Measurements from ENCODE around the gene POU5F1. TPM values are rescaled to one million over a fixed set of nuclear protein-coding genes. Genes with fewer than 3 reads are reported as not detected.

POU5F1 gene
- total RNA-seq, 1 donor from 2014 or later, result not detected

DNA sequence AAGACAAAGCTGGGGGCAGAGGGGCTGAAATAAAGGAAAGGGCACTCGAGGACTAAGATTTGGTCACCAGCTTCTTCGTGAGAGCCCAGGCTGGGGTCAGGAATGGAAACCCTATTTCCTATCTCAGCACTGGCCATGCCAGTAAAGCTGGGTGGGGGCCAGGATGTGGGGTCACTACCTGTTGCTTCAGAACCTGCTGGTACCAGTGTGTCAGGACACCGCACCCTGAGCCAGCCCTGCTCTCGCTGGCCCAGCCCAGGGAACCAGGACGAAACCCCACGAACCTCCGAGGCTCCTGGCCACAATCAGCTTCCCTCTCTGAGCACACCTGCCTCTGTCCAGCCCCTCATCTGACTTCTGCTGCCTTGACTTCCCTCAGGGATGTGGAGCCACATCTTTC is 52.3 kb downstream of the POU5F1 start:
- H3K4me3 Mint-ChIP-seq, result no peak overlapping the region
- TF ChIP-seq, protein P1, sequence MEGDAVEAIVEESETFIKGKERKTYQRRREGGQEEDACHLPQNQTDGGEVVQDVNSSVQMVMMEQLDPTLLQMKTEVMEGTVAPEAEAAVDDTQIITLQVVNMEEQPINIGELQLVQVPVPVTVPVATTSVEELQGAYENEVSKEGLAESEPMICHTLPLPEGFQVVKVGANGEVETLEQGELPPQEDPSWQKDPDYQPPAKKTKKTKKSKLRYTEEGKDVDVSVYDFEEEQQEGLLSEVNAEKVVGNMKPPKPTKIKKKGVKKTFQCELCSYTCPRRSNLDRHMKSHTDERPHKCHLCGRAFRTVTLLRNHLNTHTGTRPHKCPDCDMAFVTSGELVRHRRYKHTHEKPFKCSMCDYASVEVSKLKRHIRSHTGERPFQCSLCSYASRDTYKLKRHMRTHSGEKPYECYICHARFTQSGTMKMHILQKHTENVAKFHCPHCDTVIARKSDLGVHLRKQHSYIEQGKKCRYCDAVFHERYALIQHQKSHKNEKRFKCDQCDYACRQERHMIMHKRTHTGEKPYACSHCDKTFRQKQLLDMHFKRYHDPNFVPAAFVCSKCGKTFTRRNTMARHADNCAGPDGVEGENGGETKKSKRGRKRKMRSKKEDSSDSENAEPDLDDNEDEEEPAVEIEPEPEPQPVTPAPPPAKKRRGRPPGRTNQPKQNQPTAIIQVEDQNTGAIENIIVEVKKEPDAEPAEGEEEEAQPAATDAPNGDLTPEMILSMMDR (conservative IDR thresholded peaks at IDR 0.05), result no peak
- no peaks in the 10 kb centered on the region for H3K36me3 Mint-ChIP-seq (ENCODE audit: low read depth)
- H3K27me3 Mint-ChIP-seq (ENCODE audit: low read depth), result peaks cover 6% of the 10 kb centered on the region
- H3K4me1 Mint-ChIP-seq, result peaks cover 8% of the 10 kb centered on the region
- no peak for DNase-seq (ENCODE audit: low read depth, low spot score)
- H3K9me3 Mint-ChIP-seq, result no peaks in the 10 kb centered on the region
- H3K27ac Mint-ChIP-seq (ENCODE audit: unreplicated experiment), result no peak overlapping the region

DNA sequence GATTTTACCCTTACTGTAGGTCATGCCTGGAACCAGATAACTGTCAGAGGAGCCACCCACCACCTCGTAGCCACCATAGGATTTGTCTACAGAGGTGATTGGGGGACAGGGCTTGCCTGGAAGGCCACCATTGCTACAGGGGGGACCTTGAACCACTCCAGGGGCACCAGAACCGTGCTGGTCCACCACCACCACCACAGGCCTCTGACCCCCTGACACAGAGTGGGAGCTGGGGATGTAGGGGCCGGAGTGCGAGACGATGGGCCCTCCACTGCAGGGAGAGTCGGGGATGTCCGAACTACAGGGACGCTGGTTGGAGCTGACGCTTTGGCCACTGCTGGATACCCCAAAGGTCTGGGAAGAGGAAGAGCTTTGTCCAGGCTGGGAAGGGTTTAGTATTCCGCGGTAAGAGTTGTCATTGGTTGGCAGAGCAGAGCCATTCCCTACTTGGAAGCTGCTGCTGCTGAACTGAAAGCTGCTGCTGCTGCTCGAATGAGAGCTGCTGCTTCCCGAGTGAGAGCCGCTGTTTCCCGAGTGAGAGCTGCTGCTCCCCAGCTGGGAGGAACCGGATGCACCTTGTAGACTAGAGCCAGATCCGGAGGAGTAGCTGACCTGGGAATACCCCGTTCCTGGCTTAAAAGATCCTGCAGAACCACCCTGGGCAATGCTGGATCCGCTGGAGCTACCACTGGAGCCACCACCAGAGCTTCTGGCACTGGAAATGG is 53.7 kb downstream of the POU5F1 start:
- TF ChIP-seq, protein P1 (conservative IDR thresholded peaks at IDR 0.05), result no peak
- H3K4me1 Mint-ChIP-seq, result peaks cover 8% of the 10 kb centered on the region
- peaks cover 10% of the 10 kb centered on the region for H3K27me3 Mint-ChIP-seq (ENCODE audit: low read depth)
- no peak overlapping the region for H3K27ac Mint-ChIP-seq (ENCODE audit: unreplicated experiment)
- no peak overlapping the region for H3K4me3 Mint-ChIP-seq
- H3K9me3 Mint-ChIP-seq, result no peaks in the 10 kb centered on the region
- H3K36me3 Mint-ChIP-seq (ENCODE audit: low read depth), result no peaks in the 10 kb centered on the region
- no peak for DNase-seq (ENCODE audit: low read depth, low spot score)

DNA sequence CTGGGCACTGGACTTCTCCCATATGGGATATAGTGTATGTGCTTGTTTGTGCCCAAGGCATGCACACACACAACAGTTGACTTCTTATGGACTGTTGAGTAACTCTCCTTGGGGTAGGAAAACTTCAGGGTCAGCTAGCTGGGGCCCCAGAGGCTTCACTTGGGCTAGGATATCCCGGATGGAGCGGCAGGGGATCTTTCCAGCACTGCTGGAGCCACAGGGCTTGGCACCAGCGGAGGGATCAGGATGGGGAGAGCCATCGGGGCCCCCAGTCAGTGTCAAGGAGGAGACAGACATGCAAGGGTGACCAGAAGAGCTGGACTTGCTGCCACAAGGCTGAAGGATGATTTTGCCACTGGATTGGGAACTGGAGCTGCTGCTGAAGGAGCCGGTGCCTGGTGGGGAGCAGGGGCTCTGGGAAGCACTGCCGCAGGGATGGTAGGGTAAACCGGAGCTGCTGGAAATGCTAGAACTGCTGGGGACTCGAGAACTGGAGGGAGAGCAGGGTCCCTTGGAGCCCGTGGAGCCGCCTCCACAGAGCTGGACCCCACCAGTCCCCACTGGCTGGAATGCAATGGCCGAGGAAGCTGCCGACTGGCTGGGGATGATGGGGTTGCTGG is 54.4 kb downstream of the POU5F1 start:
- H3K27ac Mint-ChIP-seq (ENCODE audit: unreplicated experiment), result no peak overlapping the region
- H3K9me3 Mint-ChIP-seq, result no peaks in the 10 kb centered on the region
- H3K36me3 Mint-ChIP-seq (ENCODE audit: low read depth), result no peaks in the 10 kb centered on the region
- peaks cover 8% of the 10 kb centered on the region for H3K4me1 Mint-ChIP-seq
- H3K27me3 Mint-ChIP-seq (ENCODE audit: low read depth), result peaks cover 11% of the 10 kb centered on the region
- DNase-seq (ENCODE audit: low read depth, low spot score), result no peak
- TF ChIP-seq, protein P1 (conservative IDR thresholded peaks at IDR 0.05), result no peak
- no peak overlapping the region for H3K4me3 Mint-ChIP-seq

DNA sequence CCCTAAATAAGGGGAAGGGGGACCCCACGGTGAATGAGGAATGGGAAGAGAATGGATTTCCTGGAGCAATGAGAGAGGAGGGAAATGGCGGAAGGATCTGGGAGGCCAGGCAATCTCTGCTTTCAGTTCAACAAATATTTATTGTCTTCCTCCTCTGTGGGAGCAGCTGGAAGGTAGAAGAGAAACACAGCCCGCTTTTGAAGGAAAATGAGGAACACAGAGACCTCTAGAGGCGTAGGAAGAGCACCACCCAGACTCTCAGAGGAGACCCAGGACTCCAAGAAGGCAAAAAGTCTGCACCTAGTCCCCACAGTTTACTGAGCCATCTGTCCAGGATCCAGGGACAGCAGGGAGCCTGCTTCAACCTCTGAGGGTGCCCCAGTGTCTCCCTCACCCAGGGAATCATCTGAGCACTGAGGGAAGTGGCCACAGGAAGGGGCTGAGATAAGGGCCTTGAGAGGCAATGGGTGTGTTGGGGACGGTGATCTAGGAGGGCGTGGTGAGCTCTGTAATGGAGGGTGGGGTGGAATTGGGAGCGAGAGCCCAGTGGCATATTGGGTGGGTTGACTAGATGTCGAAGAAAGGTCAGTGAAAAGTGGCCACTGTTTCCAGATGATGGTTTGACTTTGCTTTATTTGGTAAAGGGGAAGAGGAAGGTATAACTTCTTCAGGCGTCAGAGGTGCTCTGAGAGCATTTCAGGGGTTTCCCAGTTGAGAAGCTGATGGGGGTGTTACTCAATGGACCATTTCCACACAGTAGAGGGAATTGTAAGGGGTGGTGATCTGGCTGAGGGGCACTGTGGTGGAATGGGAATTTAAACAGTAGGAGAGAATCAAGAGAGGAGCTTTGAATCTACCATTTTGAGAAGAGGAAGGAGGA is 55.3 kb downstream of the POU5F1 start:
- TF ChIP-seq, protein P1 (conservative IDR thresholded peaks at IDR 0.05), result no peak
- Mint-ChIP-seq H3K27me3 (ENCODE audit: low read depth) (peaks cover 19% of the 10 kb centered on the region), H3K27ac (ENCODE audit: unreplicated experiment) (peak overlapping the region; percentile 72), H3K9me3 (no peaks in the 10 kb centered on the region), H3K4me1 (peaks cover 8% of the 10 kb centered on the region), H3K4me3 (no peak overlapping the region), H3K36me3 (ENCODE audit: low read depth) (no peaks in the 10 kb centered on the region)
- no peak for DNase-seq (ENCODE audit: low read depth, low spot score)

DNA sequence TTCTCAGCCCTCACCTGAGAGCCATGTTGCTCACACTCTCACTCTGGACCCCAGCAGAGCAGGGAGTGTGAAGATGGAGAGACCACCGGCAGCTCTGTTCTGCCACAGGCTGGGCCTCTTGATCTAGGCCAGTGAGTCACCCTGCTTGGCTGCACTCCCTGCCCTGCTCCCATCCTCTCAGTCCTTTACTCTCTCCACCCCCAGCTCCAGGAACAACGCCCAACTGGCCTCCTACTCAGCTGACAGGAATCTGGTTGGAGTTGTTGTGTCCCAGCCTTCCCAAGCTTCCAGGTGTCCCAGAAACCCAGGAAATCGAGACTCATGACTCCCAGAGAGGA is 56.0 kb downstream of the POU5F1 start, which contains the start of gene PSORS1C1:
TSS of gene PSORS1C1 (plus strand) at position 260 of the 338 bp plus-strand sequence. CDS start 14,833 bp downstream, outside the sequence.
- DNase-seq (ENCODE audit: low read depth, low spot score), result no peak
- Mint-ChIP-seq H3K36me3 (ENCODE audit: low read depth) (no peaks in the 10 kb centered on the region), H3K4me3 (no peak within 1 kb of the TSS), H3K27ac (ENCODE audit: unreplicated experiment) (peak within 1 kb of the TSS; percentile 72), H3K4me1 (peaks cover 8% of the 10 kb centered on the region), H3K9me3 (no peaks in the 10 kb centered on the region), H3K27me3 (ENCODE audit: low read depth) (peaks cover 26% of the 10 kb centered on the region)
- TF ChIP-seq, protein P1 (conservative IDR thresholded peaks at IDR 0.05), result no peak

All from neural crest cell (in vitro differentiated cells).